ENCODE results near the gene SDF2L1.

The SDF2L1 gene

DNA sequence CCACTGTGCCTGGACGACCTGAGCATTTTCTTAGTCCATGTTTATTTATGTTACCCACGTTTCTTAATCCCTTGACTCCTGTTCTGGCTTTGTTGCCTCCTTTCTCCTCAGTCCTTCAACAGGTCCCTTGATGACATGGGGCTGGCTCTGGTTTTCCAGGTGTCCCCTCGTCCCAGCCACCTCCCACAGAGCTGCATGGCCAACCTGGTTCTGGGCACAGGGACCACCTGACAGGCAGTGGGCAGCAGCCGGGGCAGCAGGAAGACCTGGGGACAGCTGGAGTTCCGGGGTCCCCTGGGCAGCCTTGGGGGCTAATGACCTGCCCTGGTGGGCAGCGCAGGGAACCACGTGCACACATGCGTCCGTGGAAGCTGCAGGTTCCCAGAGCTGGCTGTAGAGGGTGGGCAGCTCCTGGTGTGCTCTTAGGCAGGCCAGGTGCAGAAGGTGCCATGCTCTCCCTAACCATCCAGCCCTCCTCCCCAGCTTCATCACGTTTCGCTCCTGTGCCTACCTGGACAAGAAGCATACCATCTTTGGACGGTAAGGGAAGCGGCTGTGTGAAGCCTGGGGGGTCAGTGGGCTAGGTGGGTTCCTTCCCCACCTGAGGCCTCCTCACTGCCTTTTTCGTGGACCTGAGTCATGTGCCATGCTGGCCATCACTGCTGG, 51.4 kb downstream of the SDF2L1 start:
- H3K4me3 ChIP-seq (ENCODE audit: control insufficient read depth, low read depth, low read length) = no peak overlapping the region
- DNase-seq (ENCODE audit: low read depth) = no peak
- TF ChIP-seq, protein P1, sequence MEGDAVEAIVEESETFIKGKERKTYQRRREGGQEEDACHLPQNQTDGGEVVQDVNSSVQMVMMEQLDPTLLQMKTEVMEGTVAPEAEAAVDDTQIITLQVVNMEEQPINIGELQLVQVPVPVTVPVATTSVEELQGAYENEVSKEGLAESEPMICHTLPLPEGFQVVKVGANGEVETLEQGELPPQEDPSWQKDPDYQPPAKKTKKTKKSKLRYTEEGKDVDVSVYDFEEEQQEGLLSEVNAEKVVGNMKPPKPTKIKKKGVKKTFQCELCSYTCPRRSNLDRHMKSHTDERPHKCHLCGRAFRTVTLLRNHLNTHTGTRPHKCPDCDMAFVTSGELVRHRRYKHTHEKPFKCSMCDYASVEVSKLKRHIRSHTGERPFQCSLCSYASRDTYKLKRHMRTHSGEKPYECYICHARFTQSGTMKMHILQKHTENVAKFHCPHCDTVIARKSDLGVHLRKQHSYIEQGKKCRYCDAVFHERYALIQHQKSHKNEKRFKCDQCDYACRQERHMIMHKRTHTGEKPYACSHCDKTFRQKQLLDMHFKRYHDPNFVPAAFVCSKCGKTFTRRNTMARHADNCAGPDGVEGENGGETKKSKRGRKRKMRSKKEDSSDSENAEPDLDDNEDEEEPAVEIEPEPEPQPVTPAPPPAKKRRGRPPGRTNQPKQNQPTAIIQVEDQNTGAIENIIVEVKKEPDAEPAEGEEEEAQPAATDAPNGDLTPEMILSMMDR (IDR thresholded peaks at IDR 0.05; ENCODE audit: control insufficient read depth, insufficient read depth, low read depth, low read length, missing control alignments) = no peak
